PC-3 (cell line): Measurements from ENCODE around the gene KCNH8.

Experiments
- EZH2 ChIP-seq: fragments of 300-600 bp; sonication (generic); IDR thresholded peaks from one replicate; pipeline ENCODE4 v1.6.1; 2017; ENCODE audit warnings: antibody characterized with exemption, mild to moderate bottlenecking, low read length; ENCODE audit not compliant: unreplicated experiment
- EZH2phosphoT487 ChIP-seq: fragments of 300-600 bp; sonication (generic); IDR thresholded peaks from 2 replicates; pipeline ENCODE4 v1.6.1; 2018; ENCODE audit warnings: mild to moderate bottlenecking, antibody characterized with exemption, low read length, borderline replicate concordance
- TF ChIP-seq, protein P1 (sequence below): fragments of 300-600 bp; sonication (generic); conservative IDR thresholded peaks from 2 replicates; pipeline ENCODE4 v1.5.1; 2017; ENCODE audit warnings: antibody characterized with exemption, low read depth, mild to moderate bottlenecking, low read length

DNA sequence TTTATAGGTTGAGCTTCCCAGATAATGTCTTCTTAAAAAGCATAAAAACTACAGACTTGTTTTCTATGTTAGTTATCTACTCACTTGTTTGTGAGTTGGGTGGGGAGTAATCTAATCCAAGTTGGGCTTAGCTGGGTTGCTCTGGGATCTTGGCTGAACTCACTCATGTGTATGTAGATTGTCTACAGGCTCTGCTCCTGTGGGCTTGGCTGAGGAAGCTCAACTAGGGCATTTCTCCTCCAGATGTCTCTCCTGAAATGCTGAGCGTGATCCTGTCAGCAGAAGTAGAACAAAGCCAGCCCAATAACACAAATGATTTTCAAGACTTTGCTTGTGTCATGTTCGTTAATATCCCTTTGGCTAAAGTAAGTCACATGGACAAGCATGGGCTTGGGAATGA lies 17.3 kb downstream of the KCNH8 start:
- TF ChIP-seq, protein P1, sequence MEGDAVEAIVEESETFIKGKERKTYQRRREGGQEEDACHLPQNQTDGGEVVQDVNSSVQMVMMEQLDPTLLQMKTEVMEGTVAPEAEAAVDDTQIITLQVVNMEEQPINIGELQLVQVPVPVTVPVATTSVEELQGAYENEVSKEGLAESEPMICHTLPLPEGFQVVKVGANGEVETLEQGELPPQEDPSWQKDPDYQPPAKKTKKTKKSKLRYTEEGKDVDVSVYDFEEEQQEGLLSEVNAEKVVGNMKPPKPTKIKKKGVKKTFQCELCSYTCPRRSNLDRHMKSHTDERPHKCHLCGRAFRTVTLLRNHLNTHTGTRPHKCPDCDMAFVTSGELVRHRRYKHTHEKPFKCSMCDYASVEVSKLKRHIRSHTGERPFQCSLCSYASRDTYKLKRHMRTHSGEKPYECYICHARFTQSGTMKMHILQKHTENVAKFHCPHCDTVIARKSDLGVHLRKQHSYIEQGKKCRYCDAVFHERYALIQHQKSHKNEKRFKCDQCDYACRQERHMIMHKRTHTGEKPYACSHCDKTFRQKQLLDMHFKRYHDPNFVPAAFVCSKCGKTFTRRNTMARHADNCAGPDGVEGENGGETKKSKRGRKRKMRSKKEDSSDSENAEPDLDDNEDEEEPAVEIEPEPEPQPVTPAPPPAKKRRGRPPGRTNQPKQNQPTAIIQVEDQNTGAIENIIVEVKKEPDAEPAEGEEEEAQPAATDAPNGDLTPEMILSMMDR: no peak
- no peak for TF ChIP-seq EZH2
- TF ChIP-seq EZH2phosphoT487: no peak
